GM12891 (cell line): ENCODE measurements around the gene RAPGEF4.

Experiments
- PAX5 ChIP-seq: IDR thresholded peaks from 2 replicates; pipeline ENCODE4 v1.6.1; 2011; ENCODE audit warnings: low read length, moderate library complexity, mild to moderate bottlenecking; ENCODE audit not compliant: insufficient read depth, severe bottlenecking
- POLR2A ChIP-seq: IDR thresholded peaks from 2 replicates; pipeline ENCODE4 v1.6.1; 2011; ENCODE audit warnings: low read depth, low read length, control low read depth
- POLR2AphosphoS5 ChIP-seq: IDR thresholded peaks from 2 replicates; pipeline ENCODE4 v1.6.1; 2011; ENCODE audit warnings: low read depth, low read length, control low read depth
- SPI1 ChIP-seq: IDR thresholded peaks from 2 replicates; pipeline ENCODE4 v1.6.1; 2011; ENCODE audit warnings: low read depth, low read length, control low read depth

DNA sequence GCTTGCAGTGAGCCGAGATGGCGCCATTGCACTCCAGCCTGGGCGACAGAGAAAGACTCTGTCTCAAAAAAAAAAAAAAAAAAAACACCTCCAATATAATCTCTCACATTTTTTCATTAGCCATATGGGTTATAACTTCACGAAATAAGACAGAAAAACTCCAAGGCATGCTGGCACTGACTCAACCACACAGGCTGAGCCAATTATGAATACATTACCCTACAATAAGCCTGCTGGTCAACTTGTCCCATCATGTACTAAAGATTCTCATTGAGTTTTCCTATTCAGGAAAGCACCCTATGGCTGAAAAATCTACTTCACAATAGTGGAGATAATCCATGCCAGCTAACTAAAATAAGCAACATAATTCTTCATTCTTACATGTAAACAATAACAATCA is 327.2 kb downstream of the RAPGEF4 start:
- no peak for TF ChIP-seq PAX5
- TF ChIP-seq POLR2AphosphoS5, result no peak
- no peak for TF ChIP-seq POLR2A
- no peak for TF ChIP-seq SPI1
